ENCODE data around the gene LEMD2.

Gene LEMD2

GRCh38 chr6:33791620-33792019 is 2.7 kb upstream of the LEMD2 start:
- DNase-seq: no peak
- H3K27ac Mint-ChIP-seq: no peak overlapping the region
- H3K4me3 Mint-ChIP-seq: no peak overlapping the region
- H3K27me3 Mint-ChIP-seq: no peaks in the 10 kb centered on the region
- H3K4me1 Mint-ChIP-seq: peaks cover 20% of the 10 kb centered on the region
- ATAC-seq: no peak
- peaks cover 3% of the 10 kb centered on the region for H3K36me3 Mint-ChIP-seq (ENCODE audit: low read depth)
- no peaks in the 10 kb centered on the region for H3K9me3 Mint-ChIP-seq

DNA sequence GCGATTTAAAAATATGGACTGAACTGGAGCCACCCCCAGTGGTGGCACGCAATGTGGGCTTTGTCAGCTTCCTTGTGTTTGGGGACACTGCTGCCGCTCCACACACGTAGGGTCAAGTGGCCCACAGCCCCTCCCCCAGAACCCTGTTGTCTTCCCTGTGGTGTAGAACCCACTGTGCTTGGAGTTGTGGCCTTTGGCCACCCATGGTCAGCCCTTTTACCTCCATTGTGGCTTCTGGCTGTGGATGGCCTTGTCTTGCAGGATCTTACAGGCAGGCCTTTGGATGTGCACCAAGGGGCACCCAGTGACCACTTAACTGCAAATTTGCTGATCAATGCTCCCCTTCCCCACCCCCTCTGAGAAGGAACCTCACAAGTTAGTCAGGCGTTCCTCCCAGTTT is 2.0 kb upstream of the LEMD2 start:
- Mint-ChIP-seq H3K36me3 (ENCODE audit: low read depth) (peaks cover 10% of the 10 kb centered on the region), H3K27ac (no peak overlapping the region), H3K9me3 (no peaks in the 10 kb centered on the region), H3K4me1 (peaks cover 27% of the 10 kb centered on the region), H3K4me3 (no peak overlapping the region), H3K27me3 (no peaks in the 10 kb centered on the region)
- no peak for DNase-seq
- ATAC-seq: no peak

- Mint-ChIP-seq H3K36me3 (ENCODE audit: low read depth) (peaks cover 14% of the 10 kb centered on the region), H3K9me3 (no peaks in the 10 kb centered on the region), H3K4me3 (no peak overlapping the region), H3K4me1 (peaks cover 33% of the 10 kb centered on the region), H3K27ac (no peak overlapping the region), H3K27me3 (no peaks in the 10 kb centered on the region)
- ATAC-seq (no peak), DNase-seq (no peak)
Observed at GRCh38 chr6:33790379-33790778, 1.4 kb upstream of the LEMD2 start.

DNA sequence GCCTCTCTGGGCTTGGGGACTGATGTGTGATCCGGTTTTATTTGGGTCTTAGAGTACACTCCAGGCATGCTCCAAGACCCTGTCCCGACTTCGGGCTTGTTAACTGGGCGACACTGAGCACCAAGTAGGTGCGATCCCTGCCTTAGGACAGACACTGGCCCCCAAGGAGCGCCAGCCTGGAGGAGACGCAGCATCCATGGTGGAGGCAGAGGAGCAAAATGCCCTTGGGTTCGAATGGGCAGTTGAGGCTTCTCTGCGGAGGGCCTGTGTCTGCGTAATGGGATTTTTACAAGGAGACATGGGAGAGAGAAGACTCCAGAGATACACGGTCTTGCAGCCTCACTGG is 593 bp upstream of the LEMD2 start:
- peak overlapping the region; percentile 88 for H3K27ac Mint-ChIP-seq
- no peak for ATAC-seq
- H3K4me3 Mint-ChIP-seq: peak overlapping the region; percentile 83
- no peaks in the 10 kb centered on the region for H3K9me3 Mint-ChIP-seq
- peaks cover 41% of the 10 kb centered on the region for H3K4me1 Mint-ChIP-seq
- no peak for DNase-seq
- peaks cover 20% of the 10 kb centered on the region for H3K36me3 Mint-ChIP-seq (ENCODE audit: low read depth)
- H3K27me3 Mint-ChIP-seq: no peaks in the 10 kb centered on the region

GRCh38 chr6:33787954-33788693 is 806 bp downstream of the LEMD2 start:
- H3K9me3 Mint-ChIP-seq: no peaks in the 10 kb centered on the region
- H3K36me3 Mint-ChIP-seq (ENCODE audit: low read depth): peaks cover 29% of the 10 kb centered on the region
- H3K27me3 Mint-ChIP-seq: no peaks in the 10 kb centered on the region
- ATAC-seq (peak; percentile 77), DNase-seq (peak; percentile 71)
- H3K4me1 Mint-ChIP-seq: peaks cover 46% of the 10 kb centered on the region
- peak overlapping the region; percentile 96 for H3K27ac Mint-ChIP-seq
- H3K4me3 Mint-ChIP-seq: peak overlapping the region; percentile 93

DNA sequence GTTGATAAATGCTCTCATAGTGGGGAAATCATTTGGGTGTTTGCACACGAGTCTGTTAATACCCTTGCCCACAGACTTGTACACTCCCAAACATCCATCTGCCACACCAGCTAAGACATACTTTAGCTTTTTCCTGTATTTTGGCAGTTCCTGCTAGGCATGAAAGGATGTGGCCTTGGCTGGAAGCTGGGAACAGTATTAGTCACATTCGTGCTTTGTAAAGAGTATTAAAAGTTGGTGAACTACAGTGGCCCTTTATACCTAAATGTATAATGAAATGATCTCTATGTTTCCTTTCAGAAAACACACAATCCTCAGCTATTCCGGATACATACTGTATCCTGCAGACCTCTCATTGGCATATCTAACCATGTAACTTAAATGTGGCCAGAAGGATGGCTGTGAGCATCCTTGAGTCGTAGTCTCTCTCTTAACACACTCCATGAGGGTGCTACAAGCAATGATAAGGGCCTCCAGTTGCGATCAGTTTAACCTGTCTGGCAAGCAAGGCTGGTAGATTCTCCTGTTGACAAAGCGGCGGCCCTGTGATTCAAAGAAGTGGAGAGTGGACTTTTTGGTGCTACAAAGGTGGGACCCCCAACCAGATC is 1.5 kb downstream of the LEMD2 start:
- H3K36me3 Mint-ChIP-seq (ENCODE audit: low read depth): peaks cover 29% of the 10 kb centered on the region
- ATAC-seq (no peak), DNase-seq (no peak)
- H3K4me3 Mint-ChIP-seq: peak overlapping the region; percentile 93
- no peaks in the 10 kb centered on the region for H3K27me3 Mint-ChIP-seq
- peak overlapping the region; percentile 96 for H3K27ac Mint-ChIP-seq
- no peaks in the 10 kb centered on the region for H3K9me3 Mint-ChIP-seq
- peaks cover 46% of the 10 kb centered on the region for H3K4me1 Mint-ChIP-seq

GRCh38 chr6:33786736-33787135 is 2.2 kb downstream of the LEMD2 start:
- DNase-seq: no peak
- Mint-ChIP-seq H3K36me3 (ENCODE audit: low read depth) (peaks cover 29% of the 10 kb centered on the region), H3K4me1 (peaks cover 46% of the 10 kb centered on the region), H3K27me3 (no peaks in the 10 kb centered on the region), H3K4me3 (peak overlapping the region; percentile 93), H3K9me3 (no peaks in the 10 kb centered on the region), H3K27ac (peak overlapping the region; percentile 96)
- no peak for ATAC-seq

DNA sequence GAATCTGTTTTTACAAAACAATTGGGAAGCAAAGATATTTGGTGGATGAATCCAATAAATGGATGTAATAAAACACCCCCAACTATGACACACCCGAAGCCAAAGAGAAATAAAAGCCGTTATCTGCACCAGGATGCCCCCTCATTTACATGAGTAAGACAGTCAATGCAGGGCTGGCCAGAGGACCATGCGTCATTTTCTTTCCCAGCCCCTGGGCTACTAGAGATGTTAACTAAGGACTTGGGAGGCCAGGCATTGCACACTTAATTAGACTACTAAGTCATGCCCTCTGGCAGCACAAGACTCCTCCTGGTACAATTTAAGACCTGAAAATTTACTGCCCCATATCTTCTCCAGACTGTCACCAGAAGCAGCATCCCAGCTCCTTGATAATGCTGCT is 3.2 kb downstream of the LEMD2 start:
- peak overlapping the region; percentile 96 for H3K27ac Mint-ChIP-seq
- H3K36me3 Mint-ChIP-seq (ENCODE audit: low read depth): peaks cover 29% of the 10 kb centered on the region
- H3K9me3 Mint-ChIP-seq: no peaks in the 10 kb centered on the region
- no peak for ATAC-seq
- H3K4me3 Mint-ChIP-seq: peak overlapping the region; percentile 93
- H3K27me3 Mint-ChIP-seq: no peaks in the 10 kb centered on the region
- peaks cover 46% of the 10 kb centered on the region for H3K4me1 Mint-ChIP-seq
- DNase-seq: no peak

GRCh38 chr6:33784787-33785186 is 4.1 kb downstream of the LEMD2 start:
- Mint-ChIP-seq H3K4me3 (no peak overlapping the region), H3K4me1 (peaks cover 46% of the 10 kb centered on the region), H3K27me3 (no peaks in the 10 kb centered on the region), H3K36me3 (ENCODE audit: low read depth) (peaks cover 29% of the 10 kb centered on the region), H3K9me3 (no peaks in the 10 kb centered on the region), H3K27ac (no peak overlapping the region)
- no peak for DNase-seq
- no peak for ATAC-seq

DNA sequence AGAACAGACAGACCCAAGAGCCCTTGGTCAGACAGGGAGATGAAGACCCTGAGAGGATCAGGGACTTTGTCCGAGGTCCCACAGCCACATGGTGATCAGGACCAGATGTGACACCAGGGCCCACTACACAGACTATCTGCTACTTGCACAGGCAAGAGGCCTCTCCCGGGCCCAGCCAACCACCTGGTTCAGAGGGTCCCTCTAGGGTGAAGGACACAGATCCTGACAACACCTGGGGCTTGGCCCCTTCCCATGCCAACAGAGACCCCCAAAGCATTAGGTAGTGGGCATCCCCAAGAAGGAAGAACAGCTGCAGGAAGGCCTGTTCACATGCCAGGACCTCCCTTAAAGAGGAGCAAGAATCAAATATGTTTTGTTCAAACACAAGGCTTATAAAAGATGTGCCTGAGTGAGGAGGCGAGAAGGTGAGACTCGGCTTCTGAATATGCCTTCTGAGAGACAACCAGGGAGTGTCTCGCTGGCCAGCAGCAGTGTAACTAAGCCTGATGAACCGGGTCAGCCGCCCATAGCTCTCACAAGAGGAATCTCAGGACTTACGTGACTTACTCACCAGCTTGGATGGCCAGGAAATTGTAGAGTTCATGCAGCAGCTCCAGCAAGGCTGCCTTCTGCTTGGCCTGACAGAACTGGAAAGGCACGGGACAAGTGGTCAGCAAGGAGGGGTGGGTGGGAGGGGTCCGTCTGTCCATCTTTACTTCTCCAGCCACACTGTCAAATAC is 5.0 kb downstream of the LEMD2 start:
- no peaks in the 10 kb centered on the region for H3K27me3 Mint-ChIP-seq
- no peak for ATAC-seq
- H3K4me3 Mint-ChIP-seq: no peak overlapping the region
- no peak for DNase-seq
- no peak overlapping the region for H3K27ac Mint-ChIP-seq
- peaks cover 41% of the 10 kb centered on the region for H3K4me1 Mint-ChIP-seq
- no peaks in the 10 kb centered on the region for H3K9me3 Mint-ChIP-seq
- H3K36me3 Mint-ChIP-seq (ENCODE audit: low read depth): peaks cover 35% of the 10 kb centered on the region

DNA sequence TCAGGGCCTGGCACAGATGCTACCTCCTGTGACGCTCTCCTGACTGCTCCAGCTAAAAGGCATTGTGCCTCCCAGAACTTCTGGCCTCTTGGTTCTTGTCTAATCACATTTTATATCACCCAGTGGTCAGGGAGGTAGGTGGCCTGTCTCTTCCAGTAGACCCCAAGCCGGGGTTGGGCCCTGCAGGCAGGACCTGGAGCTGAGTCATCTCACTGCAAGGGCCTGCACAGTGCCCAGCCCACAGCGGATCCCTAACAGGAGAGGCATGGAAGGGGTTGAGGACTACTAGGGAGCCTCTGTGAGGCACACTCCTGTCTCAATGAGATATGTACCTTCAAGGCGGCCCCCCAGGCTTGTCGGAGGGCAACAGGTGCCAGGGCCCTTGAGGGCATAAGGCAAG is 6.4 kb downstream of the LEMD2 start:
- Mint-ChIP-seq H3K27ac (no peak overlapping the region), H3K4me1 (peaks cover 35% of the 10 kb centered on the region), H3K4me3 (no peak overlapping the region), H3K27me3 (no peaks in the 10 kb centered on the region), H3K36me3 (ENCODE audit: low read depth) (peaks cover 37% of the 10 kb centered on the region), H3K9me3 (no peaks in the 10 kb centered on the region)
- DNase-seq (no peak), ATAC-seq (no peak)

- no peak overlapping the region for H3K27ac Mint-ChIP-seq
- no peak for ATAC-seq
- DNase-seq: no peak
- no peaks in the 10 kb centered on the region for H3K27me3 Mint-ChIP-seq
- H3K36me3 Mint-ChIP-seq (ENCODE audit: low read depth): peaks cover 37% of the 10 kb centered on the region
- H3K4me3 Mint-ChIP-seq: no peak overlapping the region
- H3K4me1 Mint-ChIP-seq: peaks cover 23% of the 10 kb centered on the region
- no peaks in the 10 kb centered on the region for H3K9me3 Mint-ChIP-seq
Observed at GRCh38 chr6:33781131-33781975, 7.6 kb downstream of the LEMD2 start.

DNA sequence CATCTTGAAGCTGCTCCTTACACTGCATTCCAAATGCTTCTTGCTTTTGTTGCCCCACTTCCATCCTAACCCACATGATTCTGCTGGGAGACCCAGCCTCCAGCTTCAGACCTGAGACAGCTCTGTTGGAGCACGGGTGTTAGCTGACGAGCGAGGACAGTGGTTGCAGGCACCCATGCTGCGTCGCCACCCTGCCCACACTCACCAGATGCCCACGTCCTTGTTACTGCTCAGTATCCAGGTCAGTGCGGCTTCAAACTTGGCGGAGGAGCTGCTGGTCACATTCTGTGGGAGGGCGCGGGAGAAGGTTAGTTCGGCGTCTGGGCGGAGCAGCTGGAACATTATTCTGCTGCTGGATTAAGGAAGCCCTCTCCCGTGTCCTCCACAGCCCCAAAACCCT is 9.0 kb downstream of the LEMD2 start:
- peaks cover 30% of the 10 kb centered on the region for H3K36me3 Mint-ChIP-seq (ENCODE audit: low read depth)
- H3K9me3 Mint-ChIP-seq: no peaks in the 10 kb centered on the region
- no peaks in the 10 kb centered on the region for H3K27me3 Mint-ChIP-seq
- no peak overlapping the region for H3K27ac Mint-ChIP-seq
- ATAC-seq (no peak), DNase-seq (no peak)
- no peak overlapping the region for H3K4me3 Mint-ChIP-seq
- H3K4me1 Mint-ChIP-seq: peaks cover 9% of the 10 kb centered on the region

DNA sequence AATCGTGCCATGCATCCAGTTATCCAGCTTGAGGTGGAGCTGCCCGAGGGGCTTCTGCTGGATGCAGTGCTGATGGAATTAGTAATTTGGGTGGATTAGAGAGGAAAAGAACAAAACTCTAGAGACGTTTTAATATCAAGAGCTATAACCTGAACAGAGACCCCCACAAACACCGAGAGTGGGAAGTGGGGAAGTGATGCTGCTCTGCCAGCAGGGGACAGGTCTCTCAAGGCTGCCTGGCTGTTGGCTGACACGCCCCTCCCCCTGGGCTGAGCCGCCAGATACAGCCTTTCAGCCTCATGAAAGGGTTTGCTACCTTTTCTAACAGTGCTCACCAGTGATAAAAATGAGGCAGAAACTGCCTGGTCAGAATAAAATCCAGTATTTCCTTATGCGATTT is 9.6 kb downstream of the LEMD2 start:
- Mint-ChIP-seq H3K4me3 (no peak overlapping the region), H3K27ac (no peak overlapping the region), H3K36me3 (ENCODE audit: low read depth) (peaks cover 32% of the 10 kb centered on the region), H3K4me1 (peaks cover 4% of the 10 kb centered on the region), H3K27me3 (no peaks in the 10 kb centered on the region), H3K9me3 (no peaks in the 10 kb centered on the region)
- no peak for DNase-seq
- no peak for ATAC-seq

All from activated naive CD8-positive, alpha-beta T cell treated with anti-CD3 and anti-CD28 coated beads, Interleukin-2, amount 50 U/mL, for 24 hours (primary cell).